ENCODE measurements around the gene DPY19L1.

DNA sequence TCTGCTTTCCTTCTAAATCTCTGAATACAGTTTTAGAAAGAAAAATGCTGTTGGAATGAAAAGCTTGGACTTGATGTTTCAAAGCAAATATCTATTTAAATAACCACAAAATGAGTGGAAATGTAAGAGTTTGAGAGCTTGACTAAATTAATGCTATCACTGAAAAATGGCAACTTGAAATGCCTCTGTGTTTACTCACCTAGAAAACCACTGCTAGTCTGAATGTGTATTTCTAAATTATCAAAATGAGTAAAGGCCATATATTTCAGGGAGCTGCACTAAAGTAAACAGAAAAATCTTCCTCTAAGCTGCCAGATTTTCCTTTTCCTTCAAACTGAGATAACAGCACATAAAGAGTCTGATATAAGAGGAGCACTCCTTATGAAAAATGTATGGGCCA, 87.9 kb downstream of the DPY19L1 start:
- TF ChIP-seq, protein P1, sequence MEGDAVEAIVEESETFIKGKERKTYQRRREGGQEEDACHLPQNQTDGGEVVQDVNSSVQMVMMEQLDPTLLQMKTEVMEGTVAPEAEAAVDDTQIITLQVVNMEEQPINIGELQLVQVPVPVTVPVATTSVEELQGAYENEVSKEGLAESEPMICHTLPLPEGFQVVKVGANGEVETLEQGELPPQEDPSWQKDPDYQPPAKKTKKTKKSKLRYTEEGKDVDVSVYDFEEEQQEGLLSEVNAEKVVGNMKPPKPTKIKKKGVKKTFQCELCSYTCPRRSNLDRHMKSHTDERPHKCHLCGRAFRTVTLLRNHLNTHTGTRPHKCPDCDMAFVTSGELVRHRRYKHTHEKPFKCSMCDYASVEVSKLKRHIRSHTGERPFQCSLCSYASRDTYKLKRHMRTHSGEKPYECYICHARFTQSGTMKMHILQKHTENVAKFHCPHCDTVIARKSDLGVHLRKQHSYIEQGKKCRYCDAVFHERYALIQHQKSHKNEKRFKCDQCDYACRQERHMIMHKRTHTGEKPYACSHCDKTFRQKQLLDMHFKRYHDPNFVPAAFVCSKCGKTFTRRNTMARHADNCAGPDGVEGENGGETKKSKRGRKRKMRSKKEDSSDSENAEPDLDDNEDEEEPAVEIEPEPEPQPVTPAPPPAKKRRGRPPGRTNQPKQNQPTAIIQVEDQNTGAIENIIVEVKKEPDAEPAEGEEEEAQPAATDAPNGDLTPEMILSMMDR (IDR thresholded peaks at IDR 0.05; ENCODE audit: poor library complexity, severe bottlenecking) = no peak
- TF ChIP-seq EZH2 (IDR thresholded peaks at IDR 0.05; ENCODE audit: borderline replicate concordance, insufficient read depth, low read length, poor library complexity, severe bottlenecking) (no peak), TAF1 (IDR thresholded peaks at IDR 0.05; ENCODE audit: low read depth) (no peak), EP300 (conservative IDR thresholded peaks at IDR 0.05; ENCODE audit: poor library complexity, severe bottlenecking) (no peak)

Measured in neural cell (in vitro differentiated cells).